ENCODE results near the gene NCL. TPM values are rescaled to one million over a fixed set of nuclear protein-coding genes. Genes with fewer than 3 reads are reported as not detected.
"Not testable (repeated sequence)": the region's sequence is repeated elsewhere in the genome, so short reads cannot be mapped to it uniquely, and the experiment has no call there.

The NCL gene
- total and polyA plus RNA-seq, 7 donors: 82.1 to 273 (median 123) TPM

- Histone ChIP-seq H3K27me3 (no peaks in the 10 kb centered on the region), H3K4me1 (peaks cover 0 to 43% (median 31%) of the 10 kb centered on the region in 4 donors), H3K9me3 (no peaks in the 10 kb centered on the region), H3K27ac (peak overlapping the region; percentile 94 to 99 (median 98)), H3K36me3 (peaks cover 42 to 52% (median 51%) of the 10 kb centered on the region in 4 donors), H3K4me3 (peak overlapping the region; percentile 83 to 93 (median 90))
- intact Hi-C loops (cut with DNase I): loop anchor here (5.0 to 10.0 kb wide), 2 partner anchors 139 to 252 kb away; no protein-coding TSS in a partner anchor
- no peak for TF ChIP-seq EP300 (IDR thresholded peaks at IDR 0.05)
- TF ChIP-seq, protein P1, sequence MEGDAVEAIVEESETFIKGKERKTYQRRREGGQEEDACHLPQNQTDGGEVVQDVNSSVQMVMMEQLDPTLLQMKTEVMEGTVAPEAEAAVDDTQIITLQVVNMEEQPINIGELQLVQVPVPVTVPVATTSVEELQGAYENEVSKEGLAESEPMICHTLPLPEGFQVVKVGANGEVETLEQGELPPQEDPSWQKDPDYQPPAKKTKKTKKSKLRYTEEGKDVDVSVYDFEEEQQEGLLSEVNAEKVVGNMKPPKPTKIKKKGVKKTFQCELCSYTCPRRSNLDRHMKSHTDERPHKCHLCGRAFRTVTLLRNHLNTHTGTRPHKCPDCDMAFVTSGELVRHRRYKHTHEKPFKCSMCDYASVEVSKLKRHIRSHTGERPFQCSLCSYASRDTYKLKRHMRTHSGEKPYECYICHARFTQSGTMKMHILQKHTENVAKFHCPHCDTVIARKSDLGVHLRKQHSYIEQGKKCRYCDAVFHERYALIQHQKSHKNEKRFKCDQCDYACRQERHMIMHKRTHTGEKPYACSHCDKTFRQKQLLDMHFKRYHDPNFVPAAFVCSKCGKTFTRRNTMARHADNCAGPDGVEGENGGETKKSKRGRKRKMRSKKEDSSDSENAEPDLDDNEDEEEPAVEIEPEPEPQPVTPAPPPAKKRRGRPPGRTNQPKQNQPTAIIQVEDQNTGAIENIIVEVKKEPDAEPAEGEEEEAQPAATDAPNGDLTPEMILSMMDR (IDR thresholded peaks at IDR 0.05): no peak
- TF ChIP-seq POLR2A (IDR thresholded peaks at IDR 0.05): no peak
- TF ChIP-seq POLR2AphosphoS5 (IDR thresholded peaks at IDR 0.05): no peak
- 3 to 9% methylated on average over 4 of the region's 4 CpGs for WGBS, 2 donors
- no peak for DNase-seq
These were observed 1.4 kb downstream of the NCL start for GRCh38 chr2:231462729-231463465.

DNA sequence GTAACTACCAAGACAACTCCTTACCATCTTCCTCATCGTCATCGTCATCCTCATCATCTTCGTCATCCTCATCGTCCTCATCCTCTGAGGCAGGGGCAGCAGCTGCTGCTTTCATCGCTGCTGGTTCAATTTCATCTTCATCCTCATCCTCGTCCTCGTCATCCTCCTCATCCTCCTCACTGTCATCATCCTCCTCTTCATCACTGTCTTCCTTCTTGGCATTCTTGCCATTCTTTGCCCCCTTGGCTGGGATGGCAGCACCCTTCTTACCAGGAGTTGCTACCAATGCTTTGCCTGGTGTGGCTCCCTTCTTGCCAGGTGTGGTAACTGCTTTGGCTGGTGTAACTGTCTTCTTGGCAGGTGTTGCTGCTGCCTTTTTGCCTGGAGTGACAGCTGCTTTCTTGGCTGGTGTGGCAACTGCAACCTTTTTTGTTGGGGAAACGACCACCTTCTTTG lies 2.7 kb downstream of the NCL start:
- intact Hi-C loops (cut with DNase I): loop anchor here (5.0 to 10.0 kb wide), 2 partner anchors 141 to 253 kb away; no protein-coding TSS in a partner anchor
- WGBS, 2 donors: 75 to 84% methylated on average over 8 of the region's 8 CpGs
- Histone ChIP-seq H3K4me1 (peaks cover 0 to 43% (median 31%) of the 10 kb centered on the region in 4 donors), H3K4me3 (no peak overlapping the region), H3K27me3 (no peaks in the 10 kb centered on the region), H3K9me3 (no peaks in the 10 kb centered on the region), H3K27ac (no peak overlapping the region), H3K36me3 (peaks cover 55 to 65% (median 64%) of the 10 kb centered on the region in 4 donors)
- TF ChIP-seq POLR2AphosphoS5 (IDR thresholded peaks at IDR 0.05) (no peak), POLR2A (IDR thresholded peaks at IDR 0.05) (no peak), EP300 (IDR thresholded peaks at IDR 0.05) (no peak)
- TF ChIP-seq, protein P1 (IDR thresholded peaks at IDR 0.05): no peak
- DNase-seq: no peak

DNA sequence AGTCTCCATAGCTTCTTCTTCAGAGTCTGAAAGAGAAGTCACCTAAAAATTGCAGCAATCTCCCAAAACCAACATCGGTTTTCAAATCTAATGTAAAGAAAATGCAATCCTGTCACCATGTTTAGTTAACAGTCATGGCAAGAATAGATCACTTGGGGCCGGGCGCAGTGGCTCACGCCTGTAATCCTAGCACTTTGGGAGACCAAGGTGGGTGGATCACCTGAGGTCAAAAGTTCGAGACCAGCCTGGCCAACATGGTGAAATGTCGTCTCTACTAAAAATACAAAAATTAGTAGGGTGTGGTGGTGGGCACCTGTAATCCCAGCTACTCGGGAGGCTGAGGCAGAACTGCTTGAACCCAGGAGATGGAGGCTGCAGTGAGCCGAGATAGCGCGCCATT lies 3.4 kb downstream of the NCL start:
- H3K9me3 ChIP-seq, H3K27me3 ChIP-seq, H3K4me3 ChIP-seq, H3K27ac ChIP-seq, DNase-seq: not testable (repeated sequence)
- Histone ChIP-seq H3K36me3 (peaks cover 62 to 72% (median 71%) of the 10 kb centered on the region in 4 donors), H3K4me1 (peaks cover 0 to 41% (median 31%) of the 10 kb centered on the region in 4 donors)
- WGBS, 2 donors: 84 to 90% methylated on average over 10 of the region's 10 CpGs
- intact Hi-C loops (cut with DNase I): loop anchor here (5.0 to 10.0 kb wide), 2 partner anchors 141 to 254 kb away; no protein-coding TSS in a partner anchor

- H3K27ac ChIP-seq: no peak overlapping the region
- no peaks in the 10 kb centered on the region for H3K27me3 ChIP-seq
- H3K4me3 ChIP-seq: no peak overlapping the region
- H3K9me3 ChIP-seq: no peaks in the 10 kb centered on the region
- intact Hi-C loops (cut with DNase I): loop anchor here (5.0 to 10.0 kb wide), 2 partner anchors 142 to 255 kb away; no protein-coding TSS in a partner anchor
- 73 to 79% methylated on average over 13 of the region's 13 CpGs for WGBS, 2 donors
- peaks cover 68 to 78% (median 77%) of the 10 kb centered on the region in 4 donors for H3K36me3 ChIP-seq
- peaks cover 0 to 35% (median 27%) of the 10 kb centered on the region in 4 donors for H3K4me1 ChIP-seq
- DNase-seq: no peak
- TF ChIP-seq EP300 (IDR thresholded peaks at IDR 0.05) (no peak), POLR2AphosphoS5 (IDR thresholded peaks at IDR 0.05) (no peak), POLR2A (IDR thresholded peaks at IDR 0.05) (no peak)
- TF ChIP-seq, protein P1 (IDR thresholded peaks at IDR 0.05): no peak
These were observed 4.0 kb downstream of the NCL start for GRCh38 chr2:231460073-231460835.

DNA sequence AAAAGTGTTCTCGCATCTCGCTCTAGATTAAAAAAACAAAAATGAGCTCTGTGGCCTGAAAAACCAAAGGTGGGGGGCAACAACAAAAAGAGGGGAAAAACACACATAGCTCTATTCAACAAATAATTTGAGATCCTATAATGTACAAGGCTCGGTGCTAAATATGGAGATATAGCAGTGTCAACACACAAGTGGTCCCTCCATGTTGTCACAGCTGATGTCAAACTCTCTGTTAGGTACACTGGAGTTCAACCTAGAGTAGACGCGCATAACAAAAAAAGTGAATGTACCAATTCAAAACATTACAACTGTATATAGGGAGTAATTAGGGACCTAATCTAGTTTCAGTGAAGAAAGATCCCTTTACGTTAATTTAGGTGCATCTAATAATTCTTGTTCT lies 5.9 kb downstream of the NCL start:
- intact Hi-C loops (cut with DNase I): no loop called here
- no peak for DNase-seq
- Histone ChIP-seq H3K4me1 (peaks cover 0 to 30% (median 21%) of the 10 kb centered on the region in 4 donors), H3K36me3 (peaks cover 78 to 97% (median 91%) of the 10 kb centered on the region in 4 donors), H3K27me3 (no peaks in the 10 kb centered on the region), H3K9me3 (no peaks in the 10 kb centered on the region), H3K4me3 (no peak overlapping the region), H3K27ac (no peak overlapping the region)
- 92 to 95% methylated on average over 6 of the region's 6 CpGs for WGBS, 2 donors
- TF ChIP-seq POLR2A (IDR thresholded peaks at IDR 0.05) (no peak), POLR2AphosphoS5 (IDR thresholded peaks at IDR 0.05) (no peak)
